Measurements from ENCODE around the gene FBXL7.

DNA sequence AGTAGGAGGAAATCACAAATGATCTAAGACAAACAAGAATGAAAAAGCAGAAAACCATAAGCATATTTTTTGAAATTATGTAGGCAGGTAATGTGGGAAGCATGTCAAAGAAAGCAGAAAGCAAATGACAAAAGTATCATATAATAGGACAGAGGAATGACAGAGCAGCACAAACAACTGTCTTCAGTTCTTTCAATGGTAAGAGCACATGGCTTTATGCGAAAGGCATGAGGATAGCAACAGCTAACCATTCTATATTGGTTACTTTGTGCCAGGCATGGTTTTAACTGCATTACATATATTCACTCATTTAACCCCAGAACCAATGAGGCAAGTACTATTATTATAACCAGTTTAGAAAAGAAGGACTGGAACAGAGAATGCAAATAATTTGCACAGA is 137.4 kb downstream of the FBXL7 start:
- TF ChIP-seq EZH2 (IDR thresholded peaks at IDR 0.05; ENCODE audit: insufficient read depth, poor library complexity, severe bottlenecking) (no peak), EZH2phosphoT487 (IDR thresholded peaks at IDR 0.05; ENCODE audit: insufficient read depth, low read depth) (no peak)

Data from GM23248 (cell line).